ENCODE measurements around the gene TAOK1.

DNA sequence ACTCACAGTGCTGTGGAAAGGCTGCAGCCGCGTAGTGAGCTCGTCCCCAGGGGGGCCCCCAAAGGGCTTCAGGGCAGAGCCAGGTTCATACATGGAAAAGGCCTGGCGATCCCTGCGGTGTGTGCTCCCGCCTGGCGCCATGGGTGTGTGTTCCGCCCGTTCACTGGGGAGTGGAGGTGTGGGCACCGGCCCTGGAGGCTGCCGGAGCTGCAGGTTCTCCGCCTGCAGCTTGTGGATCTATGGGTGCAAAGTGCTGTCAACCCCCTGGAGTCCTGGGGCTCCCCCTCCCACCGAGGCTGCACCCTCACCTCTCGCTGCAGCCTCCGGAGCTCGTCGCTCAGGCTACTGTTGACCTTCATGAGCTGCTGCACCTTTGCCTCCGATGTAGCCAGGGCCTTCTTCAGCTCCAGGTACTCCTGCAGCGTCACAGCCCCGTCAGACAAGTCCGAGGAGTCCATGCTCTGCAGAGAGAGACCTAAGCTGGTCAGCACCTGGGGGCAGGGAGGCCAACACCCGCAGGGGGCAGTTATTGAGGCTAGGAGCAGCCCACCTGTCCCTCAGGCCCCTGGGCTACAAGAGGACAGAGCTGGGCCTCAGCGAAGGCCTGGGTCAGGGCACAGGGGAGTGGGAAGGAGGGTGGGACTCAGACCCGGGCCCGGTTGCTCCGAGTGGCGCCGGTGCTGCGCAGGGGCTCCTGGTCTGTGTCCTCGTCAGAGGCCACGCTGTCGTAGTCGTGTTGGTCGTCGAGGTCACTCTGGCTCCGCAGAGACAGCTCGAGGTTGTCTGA lies 186.2 kb downstream of the TAOK1 start:
- TF ChIP-seq CTCF (IDR thresholded peaks at IDR 0.05) (no peak), POLR2A (IDR thresholded peaks at IDR 0.05) (no peak)
